HCT116 (cell line): ENCODE measurements around the gene NUP50. TPM values are rescaled to one million over a fixed set of nuclear protein-coding genes. Genes with fewer than 3 reads are reported as not detected.

ENCODE experiments used
- ATAC-seq: fragments of 200-7000 bp; cut with Tn5 transposase; 2 replicates; pipeline ENCODE4 v1.9.1; 2020; ENCODE audit warnings: mild to moderate bottlenecking, moderate library complexity
- BruUV-seq: library from RNA; stranded (reverse); fragments of 400-500 nt; replicated peaks from 2 replicates; lab custom pipeline; 2021; lab: Mats Ljungman, UMichigan
- CTCF ChIA-PET: fragments of 300-600 bp; sonication (Branson Sonifier 250); formaldehyde crosslinking; loops from one replicate; lab custom pipeline; 2021; ENCODE audit warnings: antibody characterized with exemption; lab: Charles Lee
- POLR2A ChIA-PET: fragments of 300-600, 350-600 bp; sonication (Branson Sonifier 250); formaldehyde crosslinking; loops from one replicate; lab custom pipeline; 2021; ENCODE audit warnings: antibody characterized with exemption; lab: Charles Lee
- RAD21 ChIA-PET, 2 experiments: fragments of 300-600 bp; sonication (Branson Sonifier 250); formaldehyde crosslinking; loops; one replicate each; lab custom pipeline; 2023; ENCODE audit warnings: low total read pairs in 2 of 2; ENCODE audit not compliant: uncharacterized antibody in 2 of 2, unreplicated experiment in 2 of 2, low non-redundant PET in 1 of 2; lab: Charles Lee
- DNase-seq: peaks from one replicate; pipeline ENCODE4 v3.0.0-alpha.2; 2010; ENCODE audit warnings: low read depth, low spot score
- H2AFZ ChIP-seq: fragments of 200-600 bp; shearing (Covaris generic), sonication (generic); 2 replicates; pipeline ENCODE4 v1.6.1; 2017; ENCODE audit warnings: low read depth, mixed run types, mixed read lengths, antibody characterized with exemption, low read length; ENCODE audit not compliant: poor library complexity, severe bottlenecking
- H3K27ac ChIP-seq: 2 replicates; pipeline ENCODE4 v1.5.1; 2012; ENCODE audit warnings: low read depth, low read length
- H3K27me3 ChIP-seq: fragments of 200-600 bp; sonication (generic); 2 replicates; pipeline ENCODE4 v1.6.1; 2016; ENCODE audit warnings: mixed run types, low read length, mixed read lengths; ENCODE audit not compliant: insufficient read depth
- H3K36me3 ChIP-seq, 2 experiments: fragments of 200-500 bp in 1 of 2; fragments of 200-600 bp in 1 of 2; sonication (Bioruptor generic) in 1 of 2; sonication (generic) in 1 of 2; 2 replicates each; pipeline versions ENCODE4 v1.5.1 to v1.6.1; 2014 to 2016; ENCODE audit warnings: low read length in 2 of 2, inconsistent platforms in 1 of 2, mixed read lengths in 1 of 2, mixed run types in 1 of 2; ENCODE audit not compliant: insufficient read depth in 2 of 2, control insufficient read depth in 1 of 2
- H3K4me1 ChIP-seq, 2 experiments: fragments of 200-600 bp in 1 of 2; sonication (generic) in 1 of 2; 2 replicates each; pipeline versions ENCODE4 v1.5.1 to v1.6.1; 2012 to 2017; ENCODE audit warnings: low read length in 2 of 2, inconsistent platforms in 1 of 2, mild to moderate bottlenecking in 1 of 2, mixed read lengths in 1 of 2, mixed run types in 1 of 2, moderate library complexity in 1 of 2; ENCODE audit not compliant: insufficient read depth in 2 of 2, control insufficient read depth in 1 of 2
- H3K4me2 ChIP-seq: fragments of 200-600 bp; sonication (generic); 2 replicates; pipeline ENCODE4 v1.6.1; 2017; ENCODE audit warnings: mixed run types, low read length, mixed read lengths
- H3K4me3 ChIP-seq, 2 experiments: fragments of 200-600 bp in 1 of 2; sonication (generic) in 1 of 2; replicated peaks in 1 of 2; 2 replicates each; pipeline ENCODE4 v1.5.1; 2011 to 2016; ENCODE audit warnings: low read length in 2 of 2, control low read depth in 1 of 2, low read depth in 1 of 2, mild to moderate bottlenecking in 1 of 2, mixed read lengths in 1 of 2, mixed run types in 1 of 2
- H3K79me2 ChIP-seq: fragments of 200-600 bp; sonication (generic); 2 replicates; pipeline ENCODE4 v1.6.1; 2017; ENCODE audit warnings: mild to moderate bottlenecking, mixed run types, low read length, moderate library complexity, mixed read lengths; ENCODE audit not compliant: insufficient read depth
- H3K9ac ChIP-seq: fragments of 200-600 bp; sonication (generic); 2 replicates; pipeline ENCODE4 v1.6.1; 2016; ENCODE audit warnings: low read length, mixed read lengths
- H3K9me2 ChIP-seq: fragments of 200-600 bp; sonication (generic), shearing (Covaris generic); 2 replicates; pipeline ENCODE4 v1.6.1; 2017; ENCODE audit warnings: mixed run types, mild to moderate bottlenecking, moderate library complexity; ENCODE audit not compliant: insufficient read depth
- H3K9me3 ChIP-seq, 2 experiments: fragments of 200-500 bp in 1 of 2; fragments of 200-600 bp in 1 of 2; sonication (Bioruptor generic) in 1 of 2; sonication (generic) in 1 of 2; 2 replicates each; pipeline ENCODE4 v1.6.1; 2014 to 2017; ENCODE audit warnings: low read length in 2 of 2, mixed read lengths in 2 of 2, inconsistent platforms in 1 of 2, low read depth in 1 of 2, mild to moderate bottlenecking in 1 of 2, mixed run types in 1 of 2, moderate library complexity in 1 of 2; ENCODE audit not compliant: control insufficient read depth in 1 of 2, insufficient read depth in 1 of 2
- H4K20me1 ChIP-seq: fragments of 200-600 bp; sonication (generic), shearing (Covaris generic); 2 replicates; pipeline ENCODE4 v1.6.1; 2017; ENCODE audit warnings: mixed run types, mild to moderate bottlenecking, moderate library complexity; ENCODE audit not compliant: insufficient read depth
- CEBPB ChIP-seq: IDR thresholded peaks from 2 replicates; pipeline ENCODE4 v1.6.1; 2012; ENCODE audit warnings: low read depth
- ELF1 ChIP-seq: IDR thresholded peaks from 2 replicates; pipeline ENCODE4 v1.6.1; 2012; ENCODE audit warnings: low read depth, borderline replicate concordance
- FOSL1 ChIP-seq: IDR thresholded peaks from 2 replicates; pipeline ENCODE4 v1.6.1; 2012; ENCODE audit warnings: low read depth
- SIN3A ChIP-seq: IDR thresholded peaks from 2 replicates; pipeline ENCODE4 v1.6.1; 2012; ENCODE audit warnings: low read depth
- SP1 ChIP-seq: IDR thresholded peaks from 2 replicates; pipeline ENCODE4 v1.6.1; 2012; ENCODE audit warnings: low read depth
- SRF ChIP-seq: IDR thresholded peaks from 2 replicates; pipeline ENCODE4 v1.6.1; 2012; ENCODE audit warnings: low read depth
- TCF7L2 ChIP-seq: IDR thresholded peaks from 2 replicates; pipeline ENCODE4 v1.7.0; 2011; ENCODE audit warnings: borderline replicate concordance, inconsistent platforms; ENCODE audit not compliant: insufficient read depth, insufficient read length; ENCODE audit errors: extremely low read depth
- YY1 ChIP-seq: IDR thresholded peaks from 2 replicates; pipeline ENCODE4 v1.6.1; 2011; ENCODE audit warnings: low read length, low read depth, moderate library complexity, mild to moderate bottlenecking; ENCODE audit not compliant: insufficient replicate concordance; ENCODE audit errors: extremely low read depth
- ZNF274 ChIP-seq: fragments of 200-500 bp; sonication (Bioruptor generic); IDR thresholded peaks from 2 replicates; pipeline ENCODE4 v1.6.1; 2014; ENCODE audit warnings: mild to moderate bottlenecking, low read depth, low read length, inconsistent platforms
- intact Hi-C: fragments of 100-400 bp; cut with micrococcal nuclease; formaldehyde crosslinking; loops from 2 replicates; pipeline ENCODE4 v1.10.0; 2022
- total RNA-seq: library from RNA; stranded (reverse); gene quantifications from one replicate; pipeline ENCODE4 v1.2.1, GENCODE V29; 2021; ENCODE audit not compliant: unreplicated experiment
- TF ChIP-seq, protein P1 (sequence below), 3 experiments: fragments of 200-600 bp in 1 of 3; sonication (generic) in 1 of 3; IDR thresholded peaks in 2 of 3; conservative IDR thresholded peaks in 1 of 3; 2 replicates each; pipeline ENCODE4 v1.5.1; 2012 to 2017; ENCODE audit warnings: low read depth in 2 of 3, low read length in 2 of 3, antibody characterized with exemption in 1 of 3, borderline replicate concordance in 1 of 3, control low read depth in 1 of 3, mild to moderate bottlenecking in 1 of 3, mixed read lengths in 1 of 3, mixed run types in 1 of 3, moderate library complexity in 1 of 3; ENCODE audit not compliant: insufficient read depth in 1 of 3
- TF ChIP-seq, protein P2 (sequence below): IDR thresholded peaks from 2 replicates; pipeline ENCODE4 v1.6.1; 2011; ENCODE audit warnings: mild to moderate bottlenecking, low read length, moderate library complexity; ENCODE audit not compliant: insufficient replicate concordance; ENCODE audit errors: extremely low read depth

The NUP50 gene
- total RNA-seq, 1 experiment from 2014 or later, result 102 TPM

DNA sequence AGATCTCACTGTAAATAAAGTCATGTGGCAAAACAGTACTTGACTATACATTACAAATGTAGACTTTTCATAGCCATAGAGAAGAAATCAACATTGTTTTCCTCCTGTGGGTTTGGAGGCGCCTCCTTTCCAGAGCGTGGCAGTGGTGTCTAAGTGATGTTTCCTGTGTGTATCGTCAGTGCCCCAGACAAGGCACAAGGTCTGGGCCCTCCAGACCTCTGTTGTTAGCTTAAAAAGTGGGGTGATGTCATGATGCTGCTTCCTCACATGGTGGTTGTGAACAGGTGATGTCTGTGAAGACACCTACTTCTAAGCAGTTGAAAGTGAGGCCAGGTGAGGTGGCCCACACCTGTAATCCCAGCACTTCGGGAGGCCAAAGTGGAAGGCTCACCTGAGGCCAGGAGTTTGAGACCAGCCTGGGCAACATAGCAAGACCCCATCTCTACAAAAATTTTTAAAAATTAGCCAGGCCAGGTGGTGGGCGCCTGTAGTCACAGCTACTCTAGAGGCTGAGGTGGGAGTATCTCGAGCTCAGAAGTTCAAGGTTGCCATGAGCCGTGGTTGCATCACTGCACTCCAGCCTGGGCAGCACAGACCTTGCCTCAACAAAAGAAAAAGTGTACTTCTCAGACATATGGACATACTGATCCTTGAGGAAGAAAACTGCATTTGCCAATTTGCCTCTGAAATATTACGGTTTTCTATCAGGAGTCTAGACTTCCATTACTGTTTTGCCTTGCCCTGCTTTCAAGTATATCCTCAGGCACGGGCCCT lies 15.7 kb downstream of the NUP50 start:
- no TSS peak for BruUV-seq
- no peak overlapping the region for H3K9ac ChIP-seq
- DNase-seq, result no peak
- no peaks in the 10 kb centered on the region for H3K27me3 ChIP-seq
- H3K79me2 ChIP-seq, result peaks cover 93% of the 10 kb centered on the region
- ChIA-PET CTCF (no interaction called here), POLR2A (no interaction called here), RAD21 (no interaction called here)
- intact Hi-C loops, result no loop called here
- no peaks in the 10 kb centered on the region for H3K4me1 ChIP-seq
- ATAC-seq, result no peak
- H3K9me2 ChIP-seq, result no peaks in the 10 kb centered on the region
- peaks cover 13% of the 10 kb centered on the region; the same call in 1 of the 2 replicates for H4K20me1 ChIP-seq
- no peak overlapping the region for H3K4me2 ChIP-seq
- H2AFZ ChIP-seq, result no peak overlapping the region
- H3K9me3 ChIP-seq, result no peaks in the 10 kb centered on the region
- no peak overlapping the region for H3K27ac ChIP-seq
- TF ChIP-seq TCF7L2, result no peak
- TF ChIP-seq, protein P1, sequence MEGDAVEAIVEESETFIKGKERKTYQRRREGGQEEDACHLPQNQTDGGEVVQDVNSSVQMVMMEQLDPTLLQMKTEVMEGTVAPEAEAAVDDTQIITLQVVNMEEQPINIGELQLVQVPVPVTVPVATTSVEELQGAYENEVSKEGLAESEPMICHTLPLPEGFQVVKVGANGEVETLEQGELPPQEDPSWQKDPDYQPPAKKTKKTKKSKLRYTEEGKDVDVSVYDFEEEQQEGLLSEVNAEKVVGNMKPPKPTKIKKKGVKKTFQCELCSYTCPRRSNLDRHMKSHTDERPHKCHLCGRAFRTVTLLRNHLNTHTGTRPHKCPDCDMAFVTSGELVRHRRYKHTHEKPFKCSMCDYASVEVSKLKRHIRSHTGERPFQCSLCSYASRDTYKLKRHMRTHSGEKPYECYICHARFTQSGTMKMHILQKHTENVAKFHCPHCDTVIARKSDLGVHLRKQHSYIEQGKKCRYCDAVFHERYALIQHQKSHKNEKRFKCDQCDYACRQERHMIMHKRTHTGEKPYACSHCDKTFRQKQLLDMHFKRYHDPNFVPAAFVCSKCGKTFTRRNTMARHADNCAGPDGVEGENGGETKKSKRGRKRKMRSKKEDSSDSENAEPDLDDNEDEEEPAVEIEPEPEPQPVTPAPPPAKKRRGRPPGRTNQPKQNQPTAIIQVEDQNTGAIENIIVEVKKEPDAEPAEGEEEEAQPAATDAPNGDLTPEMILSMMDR (IDR thresholded peaks at IDR 0.05 in 2 of 3, conservative IDR thresholded peaks at IDR 0.05 in 1 of 3; ENCODE audit: borderline replicate concordance in 1 of 3, insufficient read depth in 1 of 3, low read depth in 2 of 3, low read length in 2 of 3), result no peak
- TF ChIP-seq ZNF274, result no peak
- no peak for TF ChIP-seq SP1
- TF ChIP-seq, protein P2, sequence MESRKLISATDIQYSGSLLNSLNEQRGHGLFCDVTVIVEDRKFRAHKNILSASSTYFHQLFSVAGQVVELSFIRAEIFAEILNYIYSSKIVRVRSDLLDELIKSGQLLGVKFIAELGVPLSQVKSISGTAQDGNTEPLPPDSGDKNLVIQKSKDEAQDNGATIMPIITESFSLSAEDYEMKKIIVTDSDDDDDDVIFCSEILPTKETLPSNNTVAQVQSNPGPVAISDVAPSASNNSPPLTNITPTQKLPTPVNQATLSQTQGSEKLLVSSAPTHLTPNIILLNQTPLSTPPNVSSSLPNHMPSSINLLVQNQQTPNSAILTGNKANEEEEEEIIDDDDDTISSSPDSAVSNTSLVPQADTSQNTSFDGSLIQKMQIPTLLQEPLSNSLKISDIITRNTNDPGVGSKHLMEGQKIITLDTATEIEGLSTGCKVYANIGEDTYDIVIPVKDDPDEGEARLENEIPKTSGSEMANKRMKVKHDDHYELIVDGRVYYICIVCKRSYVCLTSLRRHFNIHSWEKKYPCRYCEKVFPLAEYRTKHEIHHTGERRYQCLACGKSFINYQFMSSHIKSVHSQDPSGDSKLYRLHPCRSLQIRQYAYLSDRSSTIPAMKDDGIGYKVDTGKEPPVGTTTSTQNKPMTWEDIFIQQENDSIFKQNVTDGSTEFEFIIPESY, result no peak
- TF ChIP-seq SRF, result no peak
- TF ChIP-seq FOSL1, result no peak
- TF ChIP-seq SIN3A, result no peak
- TF ChIP-seq CEBPB, result no peak
- no peak for TF ChIP-seq YY1
- TF ChIP-seq ELF1, result no peak
- peaks cover 56 to 57% of the 10 kb centered on the region in 2 experiments for H3K36me3 ChIP-seq
- H3K4me3 ChIP-seq, result no peak overlapping the region
